ENCODE results near the gene ATP7B. TPM values are rescaled to one million over a fixed set of nuclear protein-coding genes. Genes with fewer than 3 reads are reported as not detected.

The ATP7B gene
- total RNA-seq, 6 donors from 2014 or later = 3.5 to 27.2 (median 5.9) TPM

DNA sequence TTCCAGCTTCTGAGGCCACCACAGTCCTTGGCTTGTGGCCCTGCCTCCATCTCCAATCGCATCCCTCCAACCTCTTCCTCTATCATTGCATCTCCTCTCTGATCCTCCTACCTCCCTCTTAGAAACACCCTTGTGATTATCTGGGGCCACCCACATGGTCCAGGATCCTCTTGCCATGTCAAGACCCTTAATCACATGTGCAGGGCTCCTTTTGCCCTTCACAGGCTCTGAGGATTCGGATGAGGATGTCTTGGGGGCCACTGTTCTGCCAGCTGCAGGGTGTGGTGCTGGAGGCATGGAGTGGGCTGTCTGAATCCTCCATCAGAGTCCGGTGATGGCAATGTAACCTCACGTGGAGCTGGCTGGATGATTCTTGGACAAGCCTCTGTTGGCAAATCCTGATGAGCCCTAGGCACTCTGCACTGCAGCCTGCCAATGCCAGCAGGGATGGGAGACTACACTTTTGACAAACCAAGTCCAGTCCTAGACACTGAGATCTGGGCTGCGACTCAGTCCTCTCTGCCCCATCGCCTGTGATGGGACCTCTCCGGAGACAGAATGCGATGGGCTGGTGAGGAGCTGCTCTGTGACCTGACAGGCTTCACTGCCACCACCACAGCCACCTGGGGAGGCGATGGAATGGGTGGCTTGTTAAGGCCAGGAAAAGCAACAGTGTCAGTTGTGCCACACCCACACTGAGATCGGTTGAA is 88.3 kb downstream of the ATP7B start:
- no peaks in the 10 kb centered on the region for H3K4me1 ChIP-seq
- no peaks in the 10 kb centered on the region for H3K9me3 ChIP-seq
- no peak for ATAC-seq (ENCODE audit: low FRiP score in 2 of 2)
- DNase-seq = no peak
- no peak overlapping the region for H3K4me3 ChIP-seq
- WGBS, 2 donors = 92 to 93% methylated on average over 9 to 10 of the region's 10 CpGs
- H3K36me3 ChIP-seq = no peaks in the 10 kb centered on the region
- TF ChIP-seq, protein P1, sequence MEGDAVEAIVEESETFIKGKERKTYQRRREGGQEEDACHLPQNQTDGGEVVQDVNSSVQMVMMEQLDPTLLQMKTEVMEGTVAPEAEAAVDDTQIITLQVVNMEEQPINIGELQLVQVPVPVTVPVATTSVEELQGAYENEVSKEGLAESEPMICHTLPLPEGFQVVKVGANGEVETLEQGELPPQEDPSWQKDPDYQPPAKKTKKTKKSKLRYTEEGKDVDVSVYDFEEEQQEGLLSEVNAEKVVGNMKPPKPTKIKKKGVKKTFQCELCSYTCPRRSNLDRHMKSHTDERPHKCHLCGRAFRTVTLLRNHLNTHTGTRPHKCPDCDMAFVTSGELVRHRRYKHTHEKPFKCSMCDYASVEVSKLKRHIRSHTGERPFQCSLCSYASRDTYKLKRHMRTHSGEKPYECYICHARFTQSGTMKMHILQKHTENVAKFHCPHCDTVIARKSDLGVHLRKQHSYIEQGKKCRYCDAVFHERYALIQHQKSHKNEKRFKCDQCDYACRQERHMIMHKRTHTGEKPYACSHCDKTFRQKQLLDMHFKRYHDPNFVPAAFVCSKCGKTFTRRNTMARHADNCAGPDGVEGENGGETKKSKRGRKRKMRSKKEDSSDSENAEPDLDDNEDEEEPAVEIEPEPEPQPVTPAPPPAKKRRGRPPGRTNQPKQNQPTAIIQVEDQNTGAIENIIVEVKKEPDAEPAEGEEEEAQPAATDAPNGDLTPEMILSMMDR (IDR thresholded peaks at IDR 0.05) = no peak
- TF ChIP-seq EP300 (IDR thresholded peaks at IDR 0.05) = no peak
- no peaks in the 10 kb centered on the region for H3K27me3 ChIP-seq
- no peak overlapping the region for H3K27ac ChIP-seq

DNA sequence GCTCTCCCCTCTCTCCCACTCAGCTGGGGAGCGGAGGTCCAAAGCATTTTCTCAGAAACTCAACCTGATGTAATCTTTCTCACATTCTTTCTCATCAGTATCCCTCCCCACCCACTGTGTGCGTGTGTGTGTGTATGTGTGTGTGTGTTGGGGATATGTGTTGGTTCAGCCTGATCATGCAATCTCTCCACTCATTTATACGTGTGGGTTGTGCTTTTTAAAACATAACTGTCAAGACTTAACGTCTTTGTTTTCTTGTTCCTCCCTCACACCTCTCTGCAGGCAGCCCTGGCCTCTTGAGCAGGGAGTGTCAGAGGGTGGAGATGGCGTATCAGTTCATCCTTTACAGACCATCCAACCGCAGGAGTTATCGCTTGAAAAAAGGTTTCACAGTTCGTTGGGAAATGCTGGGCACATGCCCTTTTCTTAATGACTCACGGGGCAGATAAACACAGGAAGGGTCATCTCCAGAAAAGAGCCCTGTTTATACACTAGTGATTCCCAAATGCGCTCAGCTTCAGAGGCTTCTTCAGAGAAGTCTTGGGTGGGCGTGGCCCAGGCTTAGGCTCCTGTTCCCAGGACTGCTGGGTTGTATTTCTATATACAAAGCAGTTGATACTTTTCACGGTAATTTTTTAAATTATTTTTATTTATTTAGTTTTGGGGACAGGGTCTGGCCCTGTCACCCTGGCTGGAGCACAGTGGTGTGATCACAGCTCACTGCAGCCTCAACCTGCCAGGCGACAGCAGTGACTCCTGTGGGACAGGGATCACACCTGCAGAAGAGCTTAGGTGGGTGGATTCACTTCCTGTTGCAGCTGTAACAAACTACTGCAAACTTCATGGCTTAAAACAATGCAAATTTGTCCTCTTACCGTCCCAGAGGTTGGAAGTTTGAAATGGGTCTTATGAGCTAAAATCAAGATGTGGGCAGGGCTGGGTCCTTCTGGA is 89.2 kb downstream of the ATP7B start:
- no peak for ATAC-seq (ENCODE audit: low FRiP score in 2 of 2)
- no peaks in the 10 kb centered on the region for H3K4me1 ChIP-seq
- H3K9me3 ChIP-seq = no peaks in the 10 kb centered on the region
- TF ChIP-seq, protein P1 (IDR thresholded peaks at IDR 0.05) = no peak
- TF ChIP-seq POLR2A (IDR thresholded peaks at IDR 0.05) = no peak
- TF ChIP-seq EP300 (IDR thresholded peaks at IDR 0.05) = no peak
- no peak for TF ChIP-seq POLR2AphosphoS5 (IDR thresholded peaks at IDR 0.05)
- H3K36me3 ChIP-seq = no peaks in the 10 kb centered on the region
- no peak overlapping the region for H3K4me3 ChIP-seq
- DNase-seq = no peak
- WGBS, 2 donors = 83% methylated on average over 14 of the region's 14 CpGs
- H3K27ac ChIP-seq = no peak overlapping the region
- H3K27me3 ChIP-seq = no peaks in the 10 kb centered on the region

DNA sequence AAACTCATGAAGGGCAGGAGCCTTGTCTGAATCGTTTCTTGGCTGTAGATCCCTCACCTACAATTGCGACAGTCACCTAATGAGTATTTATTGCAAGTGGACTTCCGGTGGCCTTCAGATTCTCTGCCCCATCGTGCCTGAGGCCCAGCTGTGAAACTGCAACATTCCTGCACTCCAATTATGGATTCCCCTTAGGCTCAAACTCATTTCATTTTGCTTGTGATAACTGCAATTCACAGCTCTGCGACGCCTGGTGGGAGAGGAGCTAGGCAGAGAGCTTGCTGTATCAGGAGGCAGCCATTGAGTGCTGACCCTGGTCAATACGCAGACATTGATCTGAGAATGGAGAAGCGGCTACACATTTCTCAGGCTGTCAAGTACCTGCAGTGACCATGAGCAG is 90.5 kb downstream of the ATP7B start:
- ATAC-seq (ENCODE audit: low FRiP score in 2 of 2) (no peak), DNase-seq (no peak)
- Histone ChIP-seq H3K27ac (no peak overlapping the region), H3K4me3 (no peak overlapping the region), H3K4me1 (no peaks in the 10 kb centered on the region), H3K27me3 (no peaks in the 10 kb centered on the region), H3K36me3 (no peaks in the 10 kb centered on the region), H3K9me3 (no peaks in the 10 kb centered on the region)
- 80 to 85% methylated on average over 8 of the region's 8 CpGs for WGBS, 2 donors
- no peak for TF ChIP-seq POLR2AphosphoS5 (IDR thresholded peaks at IDR 0.05)
- TF ChIP-seq, protein P1 (IDR thresholded peaks at IDR 0.05) = no peak
- no peak for TF ChIP-seq EP300 (IDR thresholded peaks at IDR 0.05)
- no peak for TF ChIP-seq POLR2A (IDR thresholded peaks at IDR 0.05)

DNA sequence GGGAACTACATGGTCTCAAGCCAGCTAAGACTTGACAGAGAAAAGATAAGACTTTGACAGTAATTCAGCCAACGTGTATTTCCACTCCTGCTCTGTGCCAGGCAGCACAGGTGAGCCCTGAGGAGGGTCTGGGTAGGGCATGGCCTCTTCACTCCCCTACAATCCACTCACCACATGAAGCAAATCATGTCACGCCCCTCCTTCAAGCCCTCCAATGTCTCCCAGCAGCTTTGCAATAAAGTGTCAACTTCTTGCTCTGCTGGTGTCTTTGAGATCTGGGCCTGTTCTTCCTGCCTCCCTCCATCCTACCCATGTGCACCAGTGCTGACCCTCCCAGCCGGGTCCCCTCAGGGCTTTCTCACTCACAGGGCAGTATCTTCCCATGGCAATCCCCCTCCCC is 91.0 kb downstream of the ATP7B start:
- Histone ChIP-seq H3K36me3 (no peaks in the 10 kb centered on the region), H3K4me1 (no peaks in the 10 kb centered on the region), H3K4me3 (no peak overlapping the region), H3K9me3 (no peaks in the 10 kb centered on the region), H3K27me3 (no peaks in the 10 kb centered on the region), H3K27ac (no peak overlapping the region)
- TF ChIP-seq EP300 (IDR thresholded peaks at IDR 0.05) = no peak
- TF ChIP-seq POLR2AphosphoS5 (IDR thresholded peaks at IDR 0.05) = no peak
- TF ChIP-seq POLR2A (IDR thresholded peaks at IDR 0.05) = no peak
- TF ChIP-seq, protein P1 (IDR thresholded peaks at IDR 0.05) = no peak
- WGBS, 2 donors = 68 to 76% methylated on average over 3 of the region's 3 CpGs
- no peak for ATAC-seq (ENCODE audit: low FRiP score in 2 of 2)
- DNase-seq = no peak
